Stimulated activated effector memory CD8-positive, alpha-beta T cell treated with anti-CD3 and anti-CD28 coated beads, Interleukin-12 subunit alpha, Interleukin-12 subunit beta, amount 100 ng/mL, for 72 hours (primary cell): ENCODE data around the gene LOXL1.

Source experiments
- ATAC-seq: fragments of 150-1000 bp; cut with Tn5 transposase; 2 replicates; pipeline ENCODE4 v1.10.0; 2021
- DNase-seq, 2 donors: peaks; one replicate each; pipeline ENCODE4 v3.0.0; 2021 to 2022; ENCODE audit warnings: low spot score in 2 of 2
- H3K27ac Mint-ChIP-seq: one replicate; pipeline ENCODE4 v1.8.0; 2022; ENCODE audit warnings: mild to moderate bottlenecking, mixed read lengths
- H3K36me3 Mint-ChIP-seq: one replicate; pipeline ENCODE4 v1.8.0; 2022; ENCODE audit warnings: mild to moderate bottlenecking, mixed read lengths
- H3K4me1 Mint-ChIP-seq: one replicate; pipeline ENCODE4 v1.8.0; 2022; ENCODE audit warnings: mixed read lengths
- H3K4me3 Mint-ChIP-seq: one replicate; pipeline ENCODE4 v1.8.0; 2022; ENCODE audit warnings: mild to moderate bottlenecking, mixed read lengths
- H3K9me3 Mint-ChIP-seq: one replicate; pipeline ENCODE4 v1.8.0; 2022; ENCODE audit warnings: mixed read lengths

The LOXL1 gene

DNA sequence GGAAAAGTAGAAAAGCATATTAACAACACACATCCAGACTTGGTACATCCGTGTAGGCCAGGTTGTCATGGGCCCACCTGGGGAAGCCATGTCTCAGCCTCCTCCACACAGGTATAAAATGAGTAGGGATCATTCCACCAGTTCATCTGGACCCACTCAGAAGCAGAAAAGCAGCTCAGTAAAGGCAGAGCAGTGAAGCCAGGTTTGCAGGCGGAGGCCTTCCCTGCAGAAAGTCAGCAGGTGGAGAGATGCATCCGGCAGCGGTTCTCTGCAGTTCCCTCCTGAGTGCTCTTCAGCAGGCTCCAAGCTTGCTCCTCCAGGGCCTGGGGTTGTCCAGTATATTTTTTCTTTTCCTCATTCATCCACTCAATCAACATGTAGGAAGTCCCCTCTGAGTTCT lies 22.1 kb downstream of the LOXL1 start:
- Mint-ChIP-seq H3K4me3 (no peak overlapping the region), H3K9me3 (no peaks in the 10 kb centered on the region), H3K27ac (no peak overlapping the region), H3K36me3 (no peaks in the 10 kb centered on the region), H3K4me1 (peaks cover 20% of the 10 kb centered on the region)
- no peak for DNase-seq
- no peak for ATAC-seq

DNA sequence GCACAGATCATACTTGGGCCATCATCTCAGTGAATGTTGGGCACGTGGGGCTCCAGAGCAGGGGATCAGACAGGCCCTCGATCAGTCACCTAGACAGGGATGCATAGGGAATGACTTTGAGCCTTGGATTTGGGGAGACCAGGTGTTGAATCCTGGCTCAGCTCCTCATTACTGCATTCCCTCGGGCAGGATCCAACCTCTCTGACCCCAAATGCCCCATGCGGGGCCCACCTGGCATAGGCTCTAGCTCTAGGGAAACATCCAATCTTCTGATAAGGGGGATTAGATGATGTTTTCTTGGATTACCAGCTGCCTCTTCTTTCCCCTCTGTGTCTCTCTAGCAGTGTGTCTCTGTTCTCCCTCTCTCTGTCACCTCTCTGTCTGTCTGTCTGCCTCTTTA lies 22.7 kb downstream of the LOXL1 start:
- Mint-ChIP-seq H3K27ac (no peak overlapping the region), H3K36me3 (no peaks in the 10 kb centered on the region), H3K9me3 (no peaks in the 10 kb centered on the region), H3K4me1 (peaks cover 20% of the 10 kb centered on the region), H3K4me3 (no peak overlapping the region)
- ATAC-seq (no peak), DNase-seq (no peak)

DNA sequence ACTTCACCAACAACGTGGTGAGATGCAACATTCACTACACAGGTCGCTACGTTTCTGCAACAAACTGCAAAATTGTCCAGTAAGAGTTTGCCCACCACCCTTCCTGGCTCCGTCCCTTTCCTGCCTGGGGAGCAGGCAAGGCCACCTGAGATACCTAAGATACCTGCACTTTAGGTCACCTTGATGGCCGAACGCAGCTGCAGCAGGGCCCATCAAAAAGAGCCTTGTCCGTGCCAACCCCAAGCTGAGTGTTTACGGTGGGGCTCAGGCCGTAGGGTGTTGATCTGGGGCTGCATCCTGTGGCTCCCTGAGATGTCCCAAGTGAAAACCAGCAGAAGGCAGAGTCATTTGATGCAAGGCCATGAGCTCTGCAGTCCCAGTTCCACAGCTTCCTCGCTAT lies 23.2 kb downstream of the LOXL1 start:
- Mint-ChIP-seq H3K9me3 (no peaks in the 10 kb centered on the region), H3K27ac (no peak overlapping the region), H3K4me1 (peaks cover 20% of the 10 kb centered on the region), H3K36me3 (no peaks in the 10 kb centered on the region), H3K4me3 (no peak overlapping the region)
- no peak for ATAC-seq
- DNase-seq: no peak

DNA sequence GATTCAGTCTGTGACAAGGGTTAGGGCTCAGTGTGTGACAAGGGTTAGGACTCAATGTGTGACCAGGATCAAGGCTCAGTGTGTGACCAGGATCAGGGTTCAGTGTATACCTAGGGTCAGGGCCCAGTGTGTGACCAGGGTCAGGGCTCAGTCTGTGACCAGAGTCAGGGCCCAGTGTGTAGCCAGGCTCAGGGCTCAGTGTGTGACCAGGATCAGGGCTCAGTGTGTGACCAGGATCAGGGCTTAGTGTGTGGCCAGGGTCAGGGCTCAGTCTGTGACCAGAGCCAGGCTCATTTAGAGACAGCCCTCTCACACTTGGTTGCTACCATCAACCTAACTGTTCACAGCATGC lies 24.2 kb downstream of the LOXL1 start:
- Mint-ChIP-seq H3K36me3 (no peaks in the 10 kb centered on the region), H3K4me3 (no peak overlapping the region), H3K27ac (peak overlapping the region; percentile 88), H3K9me3 (no peaks in the 10 kb centered on the region), H3K4me1 (peaks cover 20% of the 10 kb centered on the region)
- ATAC-seq: no peak
- no peak for DNase-seq

DNA sequence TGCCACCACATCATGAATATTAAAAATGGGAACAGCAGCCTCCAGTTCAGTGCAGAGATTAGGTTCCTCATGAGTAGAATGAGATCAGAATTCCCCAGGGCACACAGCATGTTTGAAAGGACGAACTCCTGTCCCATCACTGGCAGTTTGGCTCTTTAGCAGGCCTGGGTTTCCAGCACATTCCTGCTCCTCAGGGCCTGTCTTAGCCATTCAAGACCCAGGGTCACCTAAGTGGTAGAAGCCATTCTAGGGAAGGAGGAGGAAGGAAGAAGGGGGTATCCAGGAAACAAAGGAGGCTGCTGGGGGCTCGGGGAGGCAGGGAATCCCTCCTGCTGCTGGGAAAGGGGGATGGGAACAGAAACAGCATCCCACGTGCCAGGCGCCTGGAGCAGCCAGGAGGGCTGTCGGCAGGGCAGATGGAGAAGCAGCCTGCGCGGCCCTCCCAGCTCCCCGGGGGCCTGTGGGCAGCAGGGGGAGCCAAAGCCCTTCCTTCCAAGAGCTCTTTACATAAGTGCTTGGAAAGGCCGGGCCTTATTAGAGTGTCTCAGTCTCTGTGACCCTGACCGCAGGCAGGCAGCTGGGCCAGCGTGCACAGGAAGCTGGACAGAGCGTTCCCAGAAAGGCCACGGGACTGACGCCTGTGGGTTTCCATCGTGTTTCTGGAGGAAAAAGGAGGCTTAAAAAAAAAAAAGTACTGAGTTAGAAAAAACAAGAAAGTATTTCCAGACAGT lies 24.7 kb downstream of the LOXL1 start:
- ATAC-seq: peak; percentile 81
- peaks cover 17% of the 10 kb centered on the region for H3K4me1 Mint-ChIP-seq
- H3K36me3 Mint-ChIP-seq: no peaks in the 10 kb centered on the region
- no peak overlapping the region for H3K4me3 Mint-ChIP-seq
- peak overlapping the region; percentile 88 for H3K27ac Mint-ChIP-seq
- H3K9me3 Mint-ChIP-seq: no peaks in the 10 kb centered on the region
- peak; percentile 45 to 78 for DNase-seq

DNA sequence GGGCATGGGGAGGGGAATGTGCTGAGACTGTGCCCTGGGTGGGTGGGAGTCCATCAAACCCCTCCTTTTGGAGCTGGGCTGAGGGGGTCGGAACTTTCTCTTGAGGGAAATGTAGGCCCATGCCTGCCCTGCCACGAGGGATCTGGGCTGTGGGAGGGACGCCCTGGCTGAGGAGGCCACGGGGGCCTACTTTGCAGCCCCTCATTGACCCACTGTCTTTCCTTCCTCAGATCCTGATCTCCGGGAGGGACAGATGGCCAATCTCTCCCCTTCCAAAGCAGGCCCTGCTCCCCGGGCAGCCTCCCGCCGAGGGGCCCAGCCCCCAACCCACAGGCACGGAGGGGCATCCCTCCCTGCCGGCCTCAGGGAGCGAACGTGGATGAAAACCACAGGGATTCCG lies 25.3 kb downstream of the LOXL1 start:
- ATAC-seq: no peak
- H3K9me3 Mint-ChIP-seq: no peaks in the 10 kb centered on the region
- peak overlapping the region; percentile 88 for H3K27ac Mint-ChIP-seq
- peaks cover 13% of the 10 kb centered on the region for H3K4me1 Mint-ChIP-seq
- no peak overlapping the region for H3K4me3 Mint-ChIP-seq
- no peak for DNase-seq
- no peaks in the 10 kb centered on the region for H3K36me3 Mint-ChIP-seq

DNA sequence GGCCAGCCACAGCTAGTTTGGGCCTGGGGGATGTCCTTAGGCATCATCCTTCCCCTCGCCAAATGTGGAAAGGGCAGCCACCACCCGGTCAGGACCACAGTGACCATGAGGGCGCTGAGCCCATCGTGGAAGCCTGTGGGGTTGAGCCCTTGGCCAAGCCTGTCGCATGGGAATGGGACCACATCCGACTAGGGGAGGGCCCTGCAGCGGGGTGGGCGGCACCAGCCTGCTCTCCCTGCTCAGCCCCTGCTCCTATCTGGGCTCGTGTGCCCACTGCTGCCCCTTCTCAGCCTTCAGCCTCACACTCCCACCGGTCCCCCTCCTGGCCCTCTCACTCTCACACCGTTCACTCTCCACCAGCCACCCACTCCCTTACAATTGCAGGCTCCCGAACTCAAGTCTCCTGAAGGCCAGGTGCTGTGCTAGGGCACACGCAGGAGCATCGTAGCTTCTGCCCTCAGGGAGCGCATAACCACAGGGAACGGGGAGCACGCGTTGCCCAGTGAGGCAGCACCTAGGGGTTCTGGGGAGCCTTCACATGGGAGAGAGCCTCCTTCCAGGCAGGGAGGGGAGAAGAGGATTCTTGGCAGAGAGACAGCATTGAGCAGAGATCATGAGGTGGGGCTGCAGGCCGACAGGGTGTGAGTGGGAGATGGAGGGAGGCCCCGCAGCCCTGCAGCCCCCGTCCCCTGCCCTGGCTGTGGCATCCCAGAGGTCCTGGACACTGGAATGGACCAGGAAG lies 26.1 kb downstream of the LOXL1 start:
- no peak for ATAC-seq
- no peak overlapping the region for H3K27ac Mint-ChIP-seq
- H3K4me3 Mint-ChIP-seq: no peak overlapping the region
- H3K9me3 Mint-ChIP-seq: no peaks in the 10 kb centered on the region
- no peaks in the 10 kb centered on the region for H3K36me3 Mint-ChIP-seq
- H3K4me1 Mint-ChIP-seq: peaks cover 17% of the 10 kb centered on the region
- no peak for DNase-seq

DNA sequence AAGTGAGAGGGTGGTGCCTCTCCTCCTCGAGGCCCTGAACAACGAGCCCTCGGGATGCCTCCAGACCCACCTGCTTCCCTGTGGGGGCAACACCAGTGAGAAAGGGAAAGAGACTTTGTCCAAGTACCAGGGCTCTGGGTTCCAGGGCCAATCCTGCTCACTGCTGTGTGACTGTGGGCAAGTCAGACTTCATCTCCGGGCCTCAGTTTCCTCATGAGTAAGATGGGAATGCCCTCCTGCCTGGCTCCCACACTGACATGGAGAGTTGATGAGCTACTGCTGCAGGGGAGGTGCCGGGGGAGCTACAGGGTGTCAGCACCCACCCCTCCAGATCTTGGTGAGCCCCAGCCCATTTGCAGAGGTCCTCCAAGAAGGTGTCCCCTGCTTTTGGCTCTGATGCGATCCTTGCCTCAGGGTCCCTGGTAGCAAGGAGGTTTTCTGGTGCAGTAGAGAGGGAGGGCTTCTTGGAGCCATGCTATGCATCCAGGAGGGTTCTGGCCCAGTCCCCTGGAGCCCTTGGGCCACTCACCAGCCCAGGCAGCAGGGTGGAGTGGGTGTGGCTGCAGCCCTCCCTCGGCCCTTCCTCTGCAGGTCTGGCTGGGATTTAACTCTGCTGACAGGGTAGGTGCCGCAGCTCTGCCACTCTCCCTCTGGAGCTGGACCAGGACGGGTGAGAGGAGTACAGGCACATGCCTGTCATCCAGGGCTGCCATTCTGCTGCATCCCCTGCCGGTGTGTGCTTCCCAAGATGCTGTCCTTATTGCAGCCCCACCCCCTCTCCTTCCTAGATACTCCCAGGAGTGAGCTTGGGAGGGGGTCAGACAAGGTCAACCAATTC lies 26.9 kb downstream of the LOXL1 start:
- ATAC-seq: no peak
- no peak for DNase-seq
- no peaks in the 10 kb centered on the region for H3K9me3 Mint-ChIP-seq
- H3K4me1 Mint-ChIP-seq: peaks cover 21% of the 10 kb centered on the region
- no peaks in the 10 kb centered on the region for H3K36me3 Mint-ChIP-seq
- peak overlapping the region; percentile 22 for H3K27ac Mint-ChIP-seq
- H3K4me3 Mint-ChIP-seq: no peak overlapping the region

DNA sequence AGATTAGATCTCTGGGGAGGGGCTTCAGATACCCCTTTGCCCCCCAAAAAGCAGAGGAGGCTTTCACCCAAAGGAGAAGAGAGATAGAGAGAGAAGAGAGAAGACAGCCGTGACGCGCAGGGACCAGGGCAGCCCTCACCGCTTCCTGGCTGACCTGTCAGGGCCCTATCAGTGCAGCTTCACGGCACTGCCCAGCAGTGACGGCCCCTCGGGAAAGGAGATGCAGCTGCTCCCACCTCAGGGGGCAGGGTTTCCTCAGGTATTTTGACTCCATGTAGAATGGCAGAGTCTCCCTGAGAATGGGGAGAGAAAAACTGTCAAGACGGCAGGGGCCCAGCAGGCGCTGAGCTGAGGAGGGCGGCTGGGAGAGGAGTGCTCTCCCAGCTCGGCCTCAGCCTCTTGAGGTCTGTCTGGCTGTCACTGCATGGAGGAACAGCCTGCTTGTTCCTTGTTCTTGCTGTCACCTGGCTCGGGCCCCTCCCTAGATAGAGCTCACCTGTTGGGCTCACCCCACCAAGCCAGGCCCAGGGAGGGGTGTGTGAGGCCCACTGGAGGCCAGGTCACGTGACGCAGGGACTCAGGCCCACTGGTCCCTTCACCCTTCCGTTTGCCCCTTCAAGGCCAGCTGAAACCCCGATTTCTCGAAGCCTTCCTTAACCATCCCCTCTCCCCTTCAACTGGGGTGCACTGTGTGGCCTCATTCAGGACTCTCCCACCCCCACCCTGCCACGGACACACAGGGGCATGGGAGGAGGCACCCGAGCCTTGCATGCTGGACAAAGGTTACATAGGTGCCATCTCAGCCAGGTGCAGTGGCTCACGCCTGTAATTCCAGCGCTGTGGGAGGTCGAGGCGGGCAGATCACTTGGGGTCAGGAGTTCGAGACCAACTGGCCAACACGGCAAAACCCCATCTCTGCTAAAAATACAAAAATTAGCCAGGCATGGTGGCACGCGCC lies 28.2 kb downstream of the LOXL1 start:
- no peak overlapping the region for H3K4me3 Mint-ChIP-seq
- no peaks in the 10 kb centered on the region for H3K9me3 Mint-ChIP-seq
- peak overlapping the region; percentile 22 for H3K27ac Mint-ChIP-seq
- no peak for ATAC-seq
- no peak for DNase-seq
- peaks cover 30% of the 10 kb centered on the region for H3K4me1 Mint-ChIP-seq
- H3K36me3 Mint-ChIP-seq: no peaks in the 10 kb centered on the region

DNA sequence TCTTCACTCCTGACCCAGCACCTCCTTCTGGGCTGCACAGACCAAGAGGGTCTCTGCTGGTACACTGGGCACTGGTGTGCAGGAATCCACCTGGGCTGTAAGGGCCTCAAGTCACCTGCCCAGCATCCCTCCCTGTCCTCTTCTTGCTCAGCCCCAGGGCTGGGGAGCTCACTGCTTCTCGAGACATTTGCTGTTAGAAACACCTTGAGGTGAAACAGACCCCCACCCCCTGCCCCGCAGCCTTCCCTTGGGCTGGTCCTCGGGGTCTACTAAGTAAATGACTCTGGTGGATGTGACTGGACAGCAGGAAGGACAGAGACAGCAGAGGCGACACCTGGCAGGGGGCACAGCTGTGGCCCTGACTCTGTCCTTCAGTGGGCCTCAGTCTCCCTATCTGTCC lies 29.1 kb downstream of the LOXL1 start:
- ATAC-seq: no peak
- Mint-ChIP-seq H3K36me3 (no peaks in the 10 kb centered on the region), H3K4me1 (peaks cover 34% of the 10 kb centered on the region), H3K4me3 (no peak overlapping the region), H3K9me3 (no peaks in the 10 kb centered on the region), H3K27ac (no peak overlapping the region)
- no peak for DNase-seq

DNA sequence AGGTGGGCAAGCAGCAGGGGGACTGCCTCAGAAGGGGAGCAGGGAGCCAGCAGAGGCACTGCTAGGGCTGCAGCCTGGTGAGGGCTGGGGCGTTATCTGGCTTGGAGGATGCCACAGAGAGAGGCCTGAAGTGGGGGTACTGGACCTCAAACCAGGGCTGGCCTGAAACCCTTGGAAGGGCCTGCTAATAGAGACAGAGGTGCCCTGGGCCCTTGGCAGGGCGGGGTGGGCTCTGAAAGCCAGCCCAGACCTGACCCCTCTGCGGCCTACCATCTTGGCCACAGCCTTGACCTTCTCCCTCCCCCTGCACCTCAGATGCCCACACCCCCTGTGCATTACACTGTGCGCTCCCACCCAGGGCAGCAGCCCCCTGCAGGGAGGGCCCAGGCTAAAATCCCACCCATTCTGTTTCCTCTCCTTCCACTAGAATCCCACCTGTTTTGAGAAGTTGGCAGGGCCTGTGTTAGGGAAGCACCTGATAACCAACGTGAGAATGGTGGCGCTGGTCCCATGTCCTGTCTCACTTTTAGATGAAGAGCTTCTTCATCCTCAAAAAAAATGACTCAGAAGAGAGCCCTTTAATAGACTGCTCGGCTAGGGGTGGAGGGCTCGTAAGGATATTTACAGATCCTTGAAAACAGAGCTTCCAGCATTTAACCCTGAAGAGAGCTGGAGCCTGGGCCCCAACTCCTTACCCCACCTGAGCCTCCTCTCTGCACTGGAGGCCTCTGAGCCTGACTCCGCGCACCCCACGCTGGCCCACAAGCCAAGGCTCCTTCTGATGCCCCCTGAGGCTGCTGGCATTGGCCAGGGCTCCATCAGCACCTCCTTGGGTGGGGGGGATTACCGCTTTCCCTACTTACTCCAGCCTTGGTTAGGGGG lies 29.8 kb downstream of the LOXL1 start:
- Mint-ChIP-seq H3K36me3 (no peaks in the 10 kb centered on the region), H3K4me3 (no peak overlapping the region), H3K9me3 (no peaks in the 10 kb centered on the region), H3K4me1 (peaks cover 28% of the 10 kb centered on the region), H3K27ac (no peak overlapping the region)
- DNase-seq (no peak), ATAC-seq (no peak)

DNA sequence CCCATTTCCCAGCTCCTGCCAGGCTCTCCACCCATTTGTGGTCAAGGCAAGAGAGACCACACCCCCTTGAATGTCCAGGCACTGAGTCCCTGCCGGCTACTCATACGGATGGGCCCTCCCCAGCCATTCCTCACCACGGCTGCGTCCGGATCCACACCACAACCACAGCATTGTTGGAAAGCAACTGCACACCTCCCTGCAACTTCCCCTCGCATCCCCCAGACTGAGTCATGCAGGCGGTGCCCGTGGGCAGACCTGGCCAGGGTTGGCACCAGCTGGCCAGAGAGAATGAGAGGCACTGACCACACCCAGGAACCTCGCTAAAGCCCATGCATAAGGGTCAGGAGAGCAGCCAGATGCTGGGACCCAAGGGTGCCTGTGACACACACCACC lies 30.5 kb downstream of the LOXL1 start:
- no peak overlapping the region for H3K27ac Mint-ChIP-seq
- no peaks in the 10 kb centered on the region for H3K36me3 Mint-ChIP-seq
- H3K9me3 Mint-ChIP-seq: no peaks in the 10 kb centered on the region
- no peak overlapping the region for H3K4me3 Mint-ChIP-seq
- ATAC-seq: no peak
- H3K4me1 Mint-ChIP-seq: peaks cover 24% of the 10 kb centered on the region
- DNase-seq: no peak

DNA sequence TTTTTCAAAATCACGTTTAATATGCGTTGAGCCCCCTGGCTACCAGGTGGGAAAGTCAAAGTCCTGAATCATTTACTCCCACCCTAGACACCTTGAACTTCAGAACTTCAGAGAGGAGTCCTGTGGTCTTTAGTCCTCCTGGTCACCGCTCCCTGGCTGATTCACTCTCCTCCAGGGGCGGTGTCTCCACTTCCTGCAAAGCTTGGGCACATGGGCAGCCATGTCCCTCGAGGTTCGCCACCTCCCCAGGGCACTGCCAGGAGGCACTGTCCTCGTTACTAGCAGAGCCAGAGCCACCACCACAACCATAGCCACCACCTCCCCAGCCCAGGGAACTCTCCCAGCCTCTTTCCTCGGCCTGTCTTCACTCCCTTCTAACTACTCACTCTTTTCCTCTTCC lies 31.0 kb downstream of the LOXL1 start:
- H3K27ac Mint-ChIP-seq: no peak overlapping the region
- ATAC-seq (no peak), DNase-seq (no peak)
- no peaks in the 10 kb centered on the region for H3K36me3 Mint-ChIP-seq
- no peaks in the 10 kb centered on the region for H3K9me3 Mint-ChIP-seq
- H3K4me3 Mint-ChIP-seq: no peak overlapping the region
- peaks cover 24% of the 10 kb centered on the region for H3K4me1 Mint-ChIP-seq

DNA sequence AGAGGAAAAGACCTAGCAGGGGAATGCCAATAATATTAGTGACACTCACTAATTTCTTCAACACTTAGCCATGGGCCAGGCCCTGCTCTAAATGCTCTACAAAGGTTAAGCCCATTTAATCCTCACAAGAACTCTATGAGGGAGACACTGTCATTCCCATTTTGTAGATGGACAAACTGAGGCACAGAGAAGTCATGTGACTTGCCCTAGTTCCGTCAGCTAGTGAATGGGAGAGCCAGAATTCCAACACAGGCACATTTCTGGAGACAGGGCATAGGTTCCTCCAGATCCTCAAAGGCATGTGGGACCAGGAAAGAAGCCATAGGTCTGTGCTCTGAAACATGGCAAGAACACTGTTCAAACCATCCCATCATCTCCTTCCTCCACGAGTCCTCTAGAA lies 31.5 kb downstream of the LOXL1 start:
- no peak for DNase-seq
- no peaks in the 10 kb centered on the region for H3K36me3 Mint-ChIP-seq
- ATAC-seq: no peak
- no peak overlapping the region for H3K4me3 Mint-ChIP-seq
- H3K27ac Mint-ChIP-seq: no peak overlapping the region
- H3K9me3 Mint-ChIP-seq: no peaks in the 10 kb centered on the region
- peaks cover 24% of the 10 kb centered on the region for H3K4me1 Mint-ChIP-seq
